OCI-M1 (cell line): ENCODE results near the gene PCDHGC3.

Source experiments
- DNase-seq: peaks from one replicate; lab custom pipeline; 2025; lab: John Stamatoyannopoulos, UW

PCDHGC3 gene

DNA sequence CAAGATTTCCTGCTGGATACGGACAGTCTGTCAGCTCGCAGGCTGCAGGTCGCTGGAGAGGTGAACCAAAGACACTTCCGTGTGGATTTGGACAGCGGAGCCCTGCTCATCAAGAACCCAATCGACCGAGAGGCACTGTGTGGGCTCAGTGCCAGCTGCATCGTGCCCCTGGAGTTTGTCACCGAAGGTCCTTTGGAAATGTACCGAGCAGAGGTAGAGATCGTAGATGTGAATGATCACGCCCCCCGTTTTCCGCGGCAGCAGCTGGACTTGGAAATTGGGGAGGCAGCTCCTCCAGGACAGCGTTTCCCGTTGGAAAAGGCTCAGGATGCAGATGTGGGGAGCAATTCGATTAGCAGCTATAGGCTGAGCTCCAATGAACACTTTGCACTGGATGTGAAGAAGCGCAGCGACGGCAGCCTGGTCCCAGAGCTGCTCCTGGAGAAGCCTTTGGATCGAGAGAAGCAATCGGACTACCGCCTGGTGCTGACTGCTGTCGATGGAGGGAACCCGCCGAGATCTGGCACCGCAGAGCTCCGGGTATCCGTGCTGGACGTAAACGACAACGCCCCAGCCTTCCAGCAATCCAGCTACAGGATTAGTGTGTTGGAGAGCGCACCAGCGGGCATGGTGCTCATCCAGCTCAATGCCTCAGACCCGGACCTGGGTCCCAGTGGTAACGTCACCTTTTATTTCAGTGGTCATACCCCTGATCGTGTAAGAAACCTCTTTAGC, 9.7 kb downstream of the PCDHGC3 start:
- DNase-seq: no peak

DNA sequence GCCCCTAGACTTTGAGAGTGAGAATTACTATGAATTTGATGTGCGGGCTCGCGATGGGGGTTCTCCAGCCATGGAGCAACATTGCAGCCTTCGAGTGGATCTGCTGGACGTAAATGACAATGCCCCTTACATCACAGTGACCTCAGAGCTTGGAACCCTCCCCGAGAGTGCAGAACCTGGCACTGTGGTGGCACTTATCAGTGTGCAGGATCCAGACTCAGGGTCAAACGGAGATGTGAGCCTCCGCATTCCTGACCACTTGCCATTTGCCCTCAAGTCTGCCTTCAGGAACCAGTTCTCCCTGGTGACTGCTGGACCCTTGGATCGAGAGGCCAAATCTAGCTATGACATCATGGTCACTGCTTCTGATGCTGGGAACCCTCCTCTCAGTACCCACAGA, 10.3 kb downstream of the PCDHGC3 start:
- DNase-seq: no peak

DNA sequence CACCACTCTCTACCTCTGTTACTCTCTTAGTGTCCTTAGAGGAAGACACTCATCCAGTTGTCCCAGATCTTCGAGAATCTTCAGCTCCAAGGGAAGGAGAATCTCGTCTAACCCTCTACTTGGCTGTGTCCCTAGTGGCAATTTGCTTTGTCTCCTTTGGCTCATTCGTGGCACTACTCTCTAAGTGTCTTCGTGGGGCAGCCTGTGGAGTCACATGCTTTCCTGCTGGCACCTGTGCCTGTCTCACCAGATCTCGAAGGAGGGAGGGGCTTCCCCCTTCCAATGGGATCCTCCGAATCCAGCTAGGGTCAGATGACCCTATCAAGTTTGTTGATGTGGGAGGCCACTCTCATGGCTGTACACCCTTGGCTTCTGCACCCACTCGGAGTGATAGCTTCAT, 11.4 kb downstream of the PCDHGC3 start:
- DNase-seq: no peak

DNA sequence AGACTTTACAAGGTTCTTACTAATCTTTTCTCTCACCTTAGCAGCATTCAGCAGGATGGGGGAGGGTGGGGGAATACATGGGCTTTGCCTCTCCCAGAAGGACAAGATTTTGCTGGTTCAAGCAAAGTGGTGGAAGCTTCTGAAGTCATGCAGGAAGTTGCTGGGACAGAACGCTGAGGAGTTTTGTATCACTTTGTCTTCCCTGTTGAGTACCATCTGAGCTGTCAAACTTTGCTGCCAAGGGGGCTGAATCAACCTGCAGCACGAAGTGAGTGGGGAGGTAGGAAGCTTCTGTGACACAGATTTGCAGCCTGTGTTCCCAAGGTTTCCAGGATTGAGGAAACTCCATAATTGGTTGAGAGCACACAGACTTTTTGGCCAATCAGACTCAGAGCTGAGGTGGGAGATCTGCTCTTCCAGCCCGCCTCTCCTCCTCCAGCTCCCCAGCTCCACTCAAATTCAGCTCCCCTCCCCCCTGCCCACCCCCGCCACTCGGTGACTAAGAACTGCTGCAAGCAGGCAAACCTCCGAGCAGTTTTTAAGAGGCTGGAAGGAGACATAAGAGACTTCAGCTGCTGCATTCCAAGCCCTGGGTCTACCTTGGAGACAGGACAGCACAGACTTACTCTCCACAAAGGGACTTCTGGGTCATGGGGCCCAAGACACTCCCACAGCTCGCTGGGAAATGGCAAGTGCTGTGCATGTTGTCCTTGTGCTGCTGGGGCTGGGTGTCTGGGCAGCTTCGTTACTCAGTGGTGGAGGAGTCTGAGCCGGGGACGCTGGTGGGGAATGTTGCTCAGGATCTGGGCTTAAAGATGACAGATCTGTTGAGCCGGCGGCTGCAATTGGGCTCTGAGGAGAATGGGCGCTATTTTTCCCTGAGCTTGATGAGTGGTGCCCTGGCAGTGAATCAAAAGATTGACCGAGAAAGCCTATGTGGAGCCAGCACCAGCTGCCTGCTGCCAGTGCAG, 13.1 kb downstream of the PCDHGC3 start, which contains the start of gene PCDHGC5:
PCDHGC5 (plus strand) TSS at position 491 of the 971 bp plus-strand sequence; CDS start at position 651, 160 bp downstream.
- no peak for DNase-seq

DNA sequence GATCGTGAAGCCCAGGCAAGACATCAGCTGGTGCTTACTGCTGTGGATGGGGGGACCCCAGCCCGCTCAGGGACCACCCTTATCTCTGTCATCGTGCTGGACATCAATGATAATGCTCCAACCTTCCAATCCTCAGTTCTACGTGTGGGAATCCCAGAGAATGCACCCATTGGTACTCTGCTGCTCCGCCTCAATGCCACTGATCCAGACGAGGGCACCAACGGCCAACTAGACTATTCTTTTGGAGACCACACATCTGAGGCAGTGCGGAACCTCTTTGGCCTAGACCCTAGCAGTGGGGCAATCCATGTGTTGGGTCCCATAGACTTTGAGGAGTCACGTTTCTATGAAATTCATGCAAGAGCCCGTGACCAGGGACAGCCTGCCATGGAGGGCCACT, 14.1 kb downstream of the PCDHGC3 start:
- DNase-seq: no peak

DNA sequence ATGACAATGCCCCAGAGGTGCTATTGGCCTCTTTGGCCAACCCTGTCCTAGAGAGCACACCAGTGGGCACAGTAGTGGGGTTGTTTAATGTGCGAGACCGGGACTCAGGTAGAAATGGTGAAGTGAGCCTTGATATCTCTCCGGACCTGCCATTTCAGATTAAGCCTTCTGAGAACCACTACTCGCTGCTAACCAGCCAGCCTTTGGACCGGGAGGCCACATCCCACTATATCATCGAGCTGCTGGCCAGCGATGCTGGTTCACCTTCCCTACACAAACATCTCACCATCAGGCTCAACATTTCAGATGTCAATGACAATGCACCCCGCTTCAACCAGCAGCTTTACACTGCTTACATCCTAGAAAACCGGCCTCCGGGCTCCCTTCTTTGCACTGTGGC, 14.5 kb downstream of the PCDHGC3 start:
- no peak for DNase-seq

DNA sequence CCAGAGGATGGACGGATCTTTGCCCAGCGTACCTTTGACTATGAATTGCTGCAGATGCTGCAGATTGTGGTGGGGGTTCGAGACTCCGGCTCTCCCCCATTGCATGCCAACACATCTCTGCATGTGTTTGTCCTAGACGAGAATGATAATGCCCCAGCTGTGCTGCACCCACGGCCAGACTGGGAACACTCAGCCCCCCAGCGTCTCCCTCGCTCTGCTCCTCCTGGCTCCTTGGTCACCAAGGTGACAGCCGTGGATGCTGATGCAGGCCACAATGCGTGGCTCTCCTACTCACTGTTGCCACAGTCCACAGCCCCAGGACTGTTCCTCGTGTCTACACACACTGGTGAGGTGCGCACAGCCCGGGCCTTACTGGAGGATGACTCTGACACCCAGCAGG, 15.0 kb downstream of the PCDHGC3 start:
- no peak for DNase-seq

DNA sequence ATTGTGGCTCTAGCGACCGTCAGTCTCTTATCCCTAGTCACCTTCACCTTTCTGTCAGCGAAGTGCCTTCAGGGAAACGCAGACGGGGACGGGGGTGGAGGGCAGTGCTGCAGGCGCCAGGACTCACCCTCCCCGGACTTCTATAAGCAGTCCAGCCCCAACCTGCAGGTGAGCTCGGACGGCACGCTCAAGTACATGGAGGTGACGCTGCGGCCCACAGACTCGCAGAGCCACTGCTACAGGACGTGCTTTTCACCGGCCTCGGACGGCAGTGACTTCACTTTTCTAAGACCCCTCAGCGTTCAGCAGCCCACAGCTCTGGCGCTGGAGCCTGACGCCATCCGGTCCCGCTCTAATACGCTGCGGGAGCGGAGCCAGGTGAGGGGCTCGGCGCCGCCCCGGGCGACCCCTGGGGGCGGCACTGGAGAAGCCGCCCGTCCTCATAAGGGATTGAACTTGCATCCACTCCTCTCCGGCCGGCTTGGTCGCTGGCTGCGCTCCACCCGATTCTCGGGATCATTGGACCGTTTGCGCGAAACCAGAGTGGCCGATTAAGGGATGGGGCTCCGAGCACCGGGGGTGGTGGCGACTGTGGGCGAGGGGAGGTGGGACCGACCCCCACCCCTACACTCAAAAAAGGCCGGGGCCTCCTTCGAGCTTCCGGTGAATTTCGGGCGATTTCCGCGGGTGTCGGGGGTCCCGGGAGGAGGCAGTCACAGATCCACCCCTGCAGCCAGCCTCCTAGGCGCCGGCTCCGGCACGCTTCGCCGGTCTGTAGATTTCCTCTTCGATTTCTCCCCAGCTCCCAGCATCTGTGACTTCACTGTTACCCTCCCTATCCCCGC, 15.8 kb downstream of the PCDHGC3 start:
- no peak for DNase-seq

DNA sequence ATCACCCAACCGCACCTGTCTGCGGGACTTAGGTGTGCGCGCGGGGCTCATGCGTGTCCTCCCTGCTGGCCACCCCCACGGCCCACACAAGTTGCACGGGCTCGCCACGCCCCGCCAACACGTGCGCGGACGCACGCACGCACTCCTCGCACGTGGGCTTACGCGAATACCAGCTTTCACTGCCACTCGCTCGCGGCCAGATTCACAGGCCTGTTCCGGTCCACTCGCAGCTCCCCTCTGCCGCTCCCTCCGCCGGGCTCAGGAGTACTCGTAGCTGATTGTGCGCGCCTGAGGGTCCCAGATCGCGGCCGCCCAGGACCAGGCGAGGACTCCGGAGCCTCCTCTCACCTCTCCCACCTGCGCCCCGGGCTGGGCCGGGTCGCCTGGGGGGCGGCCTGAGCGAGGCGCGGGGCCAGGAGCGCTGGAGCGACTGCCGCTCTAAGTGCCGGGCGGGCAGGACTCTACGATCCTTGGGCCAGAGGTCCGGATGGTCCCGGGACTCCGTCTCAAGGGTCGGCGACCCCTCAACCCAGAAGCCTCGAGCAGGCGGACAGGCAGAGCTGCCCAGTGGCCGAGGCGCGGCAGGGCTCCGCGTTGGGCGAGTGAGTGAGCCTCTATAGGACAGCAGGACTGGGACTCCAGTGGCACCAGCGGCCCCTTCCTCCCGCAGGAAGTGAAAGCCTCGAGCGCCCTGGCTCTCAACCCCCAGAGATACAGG, 16.6 kb downstream of the PCDHGC3 start:
- no peak for DNase-seq

DNA sequence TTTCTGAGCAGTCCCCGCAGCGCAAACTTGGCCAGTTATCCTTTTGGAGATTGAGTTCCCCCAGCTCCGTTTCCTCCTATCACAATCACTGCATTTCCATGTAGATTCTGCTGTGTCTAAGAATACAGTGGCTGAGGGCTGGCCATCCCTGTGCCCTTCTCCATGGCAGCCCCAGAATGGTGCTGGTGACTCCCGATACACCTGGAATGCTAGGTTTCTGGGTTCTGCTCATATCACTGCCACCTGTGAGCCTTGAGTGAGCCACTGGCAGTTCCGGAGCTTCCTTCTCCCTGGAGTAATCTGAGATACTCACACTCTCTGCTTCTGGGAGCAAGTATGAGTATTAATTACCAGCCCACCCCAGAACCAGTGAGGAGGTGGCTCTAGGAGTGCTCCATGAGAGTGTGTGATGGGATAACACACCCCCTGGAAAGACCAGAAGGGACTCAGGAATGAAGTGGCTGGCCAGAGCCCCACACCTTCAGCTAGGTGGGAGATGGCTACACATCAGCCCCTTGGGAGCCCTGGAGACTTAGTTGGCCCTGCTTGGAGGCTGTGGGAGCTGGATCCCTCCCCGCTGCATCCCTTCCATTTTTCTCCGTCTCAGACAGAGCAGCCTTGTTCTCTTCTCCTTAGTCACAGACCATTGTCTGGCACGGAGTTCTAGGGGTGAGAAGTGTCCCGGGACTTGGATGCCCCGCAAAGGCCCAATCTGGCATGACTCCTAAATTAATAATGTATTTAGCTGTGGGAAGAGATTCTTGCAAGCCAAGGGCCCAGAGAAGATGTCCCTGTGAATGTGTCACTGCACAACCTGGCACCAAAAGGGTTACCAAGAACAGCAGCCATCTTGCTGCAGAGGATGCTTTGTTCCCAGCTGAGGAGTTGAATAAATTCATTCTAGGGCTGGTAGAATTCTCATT, 18.0 kb downstream of the PCDHGC3 start:
- no peak for DNase-seq

DNA sequence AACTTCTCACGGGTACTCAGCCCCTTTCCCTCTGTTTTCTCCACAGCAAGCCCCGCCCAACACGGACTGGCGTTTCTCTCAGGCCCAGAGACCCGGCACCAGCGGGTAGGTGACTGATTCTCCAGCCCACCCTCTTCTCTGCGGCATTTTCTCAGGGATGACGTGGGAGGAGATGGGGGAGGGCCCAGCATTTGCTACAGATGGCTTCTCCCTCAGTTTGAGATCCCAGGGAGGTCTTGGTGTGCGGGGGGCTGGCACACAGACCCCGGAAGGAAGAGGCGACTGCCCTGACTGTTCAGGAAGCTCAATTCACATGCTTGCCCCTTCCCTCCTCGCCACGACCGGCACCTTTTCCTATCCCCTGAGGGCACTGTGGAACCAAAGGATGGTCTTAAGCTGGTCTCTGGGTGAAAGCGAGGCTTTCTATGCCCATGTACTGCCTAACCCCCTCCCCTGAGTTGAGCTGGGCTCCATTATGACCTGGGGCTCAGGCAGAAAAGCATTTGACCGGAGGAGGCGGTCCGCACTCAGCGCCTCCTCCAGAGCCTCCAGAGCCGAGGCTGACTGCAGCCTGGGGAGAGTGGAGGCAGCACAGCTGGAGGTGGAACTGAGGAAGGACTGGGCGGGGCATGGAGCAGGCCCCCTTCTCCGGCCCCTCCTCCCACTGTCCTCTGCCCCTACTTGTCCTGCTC, 19.1 kb downstream of the PCDHGC3 start:
- no peak for DNase-seq

DNA sequence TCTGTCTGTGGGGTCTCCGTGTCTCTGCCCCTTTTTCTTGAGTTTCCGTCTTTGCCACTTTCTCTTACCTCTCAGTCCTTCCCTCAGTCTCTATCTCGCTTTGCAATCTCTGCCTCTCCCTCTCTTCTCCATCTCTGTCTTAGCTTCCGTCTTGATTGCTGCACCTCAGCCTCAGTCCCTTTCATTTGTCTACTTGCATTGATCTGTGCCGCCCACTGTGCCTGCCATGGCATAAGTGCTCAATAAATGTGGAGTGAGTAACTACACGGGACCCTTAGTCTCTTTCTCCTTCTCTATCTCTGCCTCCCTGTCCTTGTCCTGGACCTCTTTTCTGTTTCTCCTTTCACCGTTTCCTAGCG, 19.7 kb downstream of the PCDHGC3 start:
- DNase-seq: no peak

DNA sequence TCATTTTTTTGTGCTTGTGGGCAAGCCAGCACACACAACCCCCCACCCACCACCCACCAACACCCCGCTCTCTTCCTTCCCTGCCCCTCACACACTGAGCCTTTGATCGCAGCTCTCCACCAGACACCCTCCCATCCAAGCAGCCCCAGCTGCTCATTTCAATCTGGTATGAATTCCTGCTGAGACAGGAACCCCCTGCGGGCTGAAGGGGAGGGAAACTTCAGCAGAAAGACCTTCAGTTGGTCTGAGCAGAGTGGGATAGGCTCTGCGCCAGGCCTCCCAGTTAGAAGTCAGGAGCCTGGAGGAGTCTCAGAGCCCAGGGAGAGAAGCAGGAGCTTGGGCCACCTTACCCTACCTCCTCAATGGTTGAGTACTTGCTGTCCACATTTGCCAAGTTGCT, 20.3 kb downstream of the PCDHGC3 start:
- no peak for DNase-seq

DNA sequence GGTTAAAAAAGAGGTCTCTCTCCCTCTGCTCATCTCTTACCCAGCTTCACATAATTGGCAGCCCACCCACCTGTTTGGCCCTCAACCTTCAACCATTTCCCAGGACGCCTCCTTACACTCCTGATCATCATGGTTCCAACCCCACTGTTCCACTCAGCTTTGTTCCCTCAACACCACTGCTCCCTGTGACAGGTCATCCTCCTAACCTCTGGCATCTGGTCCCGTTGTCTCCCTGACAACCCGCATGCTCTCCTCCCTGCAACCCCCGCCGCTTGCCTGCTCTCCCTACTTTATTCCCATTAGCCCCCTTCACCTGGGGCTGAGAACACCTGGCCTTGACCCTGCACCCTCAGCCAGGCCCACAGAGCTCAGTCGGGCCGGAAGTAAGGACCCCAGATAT, 26.0 kb downstream of the PCDHGC3 start:
- DNase-seq: no peak

DNA sequence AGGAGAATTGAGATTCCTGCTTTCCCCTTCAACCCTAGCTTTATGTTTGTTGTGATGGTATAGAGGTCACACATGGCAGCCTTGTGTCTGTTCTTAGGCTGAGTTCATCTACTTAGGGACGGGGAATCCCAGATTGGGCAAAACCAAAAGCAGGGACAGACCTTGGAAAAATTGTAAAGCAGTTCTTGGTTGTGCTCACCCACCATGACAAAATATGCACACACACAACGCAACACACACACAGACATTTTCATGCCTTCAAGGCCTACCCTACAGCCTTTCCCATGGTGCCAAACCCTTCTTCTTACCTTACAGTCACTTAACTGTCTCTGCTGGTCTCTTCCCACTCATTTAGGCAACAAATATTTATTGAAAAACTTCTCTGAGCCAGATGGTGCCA, 27.9 kb downstream of the PCDHGC3 start:
- no peak for DNase-seq

DNA sequence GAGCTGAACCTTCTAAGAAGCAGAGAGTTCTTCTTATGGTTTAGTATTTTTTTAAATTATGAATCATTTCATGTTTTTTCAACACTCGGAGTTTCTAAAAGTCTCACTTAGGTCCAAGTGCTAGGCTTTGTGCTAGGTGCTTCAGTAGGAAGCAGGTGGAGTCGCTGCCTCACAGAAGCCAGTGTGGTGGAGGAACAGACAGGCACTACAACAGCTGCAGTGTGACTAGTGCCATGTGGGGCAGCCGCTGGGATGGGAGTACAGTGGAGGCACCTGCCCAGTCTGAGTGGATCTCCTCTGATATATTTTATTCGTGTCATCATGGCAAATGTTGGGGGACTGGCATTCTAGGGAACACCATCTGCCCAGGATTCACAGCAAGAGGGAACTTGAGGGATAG, 28.4 kb downstream of the PCDHGC3 start:
- DNase-seq: no peak

DNA sequence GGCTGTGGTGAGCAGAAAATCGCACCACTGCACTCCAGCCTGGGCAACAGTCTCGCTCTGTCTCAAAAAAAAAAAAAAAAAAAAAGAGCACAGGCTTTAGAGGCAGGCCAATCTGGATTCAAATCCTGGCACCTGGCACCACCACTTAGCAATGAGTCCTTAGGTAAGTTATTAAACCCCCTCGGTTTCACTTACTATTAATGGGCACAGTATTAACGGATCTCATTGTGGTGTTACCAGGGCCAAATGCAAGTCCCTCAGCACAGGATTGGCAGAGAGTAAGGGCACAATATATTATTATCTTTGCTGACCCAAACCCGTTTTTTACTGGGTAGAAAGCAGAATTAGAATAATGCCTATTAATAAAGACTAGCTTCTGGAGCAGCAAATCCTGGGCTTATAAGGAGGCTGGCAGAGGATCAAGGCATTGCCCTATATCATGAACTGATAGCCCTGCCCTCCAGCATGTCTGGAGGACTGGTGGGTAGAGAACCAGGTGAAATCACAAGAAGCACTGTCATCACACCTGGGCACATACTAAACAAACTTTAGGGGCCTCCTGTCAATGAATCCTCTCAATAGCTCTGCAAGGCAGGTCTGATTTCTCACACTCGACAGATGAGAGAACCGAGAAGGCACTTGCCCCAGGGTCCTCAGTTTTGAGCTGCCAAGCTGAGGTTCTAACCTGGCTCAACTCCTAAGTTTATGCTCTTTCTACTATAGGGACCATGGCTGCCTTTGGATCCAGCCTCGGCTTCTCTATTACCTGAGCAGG, 30.8 kb downstream of the PCDHGC3 start:
- DNase-seq: no peak

DNA sequence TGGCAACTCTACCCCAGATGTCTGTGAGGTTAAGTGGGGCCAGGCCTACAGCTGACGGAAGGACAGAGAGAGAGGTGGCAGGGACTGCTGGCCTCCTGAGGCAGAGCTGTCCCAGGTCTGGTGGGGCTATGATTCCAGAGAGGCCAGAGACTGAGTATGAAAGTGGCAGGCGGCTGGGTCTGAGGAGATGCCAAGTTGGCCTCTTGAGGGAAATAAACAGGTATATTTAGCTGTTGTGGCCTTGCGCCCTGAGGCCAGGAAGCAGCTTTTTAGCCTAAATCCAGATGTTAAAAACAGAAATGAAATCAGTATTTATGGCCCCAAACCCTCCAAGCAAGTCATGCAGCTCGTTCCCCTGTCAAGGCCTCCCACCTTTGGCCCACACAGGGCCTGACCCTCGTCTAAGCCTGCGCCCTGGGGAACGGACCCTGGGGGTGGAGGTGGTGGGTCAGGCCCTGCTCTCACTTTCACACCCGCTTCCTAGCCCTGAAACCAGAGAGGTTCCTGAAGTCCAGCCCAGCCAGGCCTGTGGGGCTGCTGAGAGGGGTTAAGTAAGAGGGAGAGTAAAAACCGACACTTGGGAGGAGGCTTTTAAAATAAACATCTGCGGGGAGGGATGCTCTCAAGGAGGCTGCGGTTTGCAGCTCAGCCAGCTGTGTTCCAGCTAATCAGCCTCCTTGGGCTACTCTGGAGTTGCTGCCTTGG, 31.8 kb downstream of the PCDHGC3 start:
- no peak for DNase-seq

DNA sequence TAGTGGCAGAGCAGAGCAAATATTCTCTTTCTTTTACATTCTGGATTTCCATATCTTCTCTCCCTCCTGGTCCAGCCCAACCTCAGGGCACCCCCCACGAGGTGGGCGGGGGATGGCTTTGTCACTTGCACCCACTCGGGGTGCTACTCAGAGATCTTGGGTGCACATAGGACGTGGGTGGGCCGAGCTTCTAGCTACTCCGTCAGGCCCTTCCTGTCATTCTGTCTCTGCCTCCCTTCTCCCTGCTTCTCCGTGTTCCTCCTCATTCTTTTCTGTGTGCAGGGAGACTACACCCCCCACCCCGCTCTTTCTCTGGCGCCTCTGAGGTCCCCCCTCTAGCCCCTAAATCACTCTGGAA, 32.7 kb downstream of the PCDHGC3 start:
- DNase-seq: no peak
